Measurements from ENCODE around the gene SRRM4.

GRCh38 chr12:119122751-119123150 lies 141.4 kb downstream of the SRRM4 start:
- TF ChIP-seq POLR2A (IDR thresholded peaks at IDR 0.05; ENCODE audit: extremely low read depth, insufficient read length) = no peak
- TF ChIP-seq, protein P1, sequence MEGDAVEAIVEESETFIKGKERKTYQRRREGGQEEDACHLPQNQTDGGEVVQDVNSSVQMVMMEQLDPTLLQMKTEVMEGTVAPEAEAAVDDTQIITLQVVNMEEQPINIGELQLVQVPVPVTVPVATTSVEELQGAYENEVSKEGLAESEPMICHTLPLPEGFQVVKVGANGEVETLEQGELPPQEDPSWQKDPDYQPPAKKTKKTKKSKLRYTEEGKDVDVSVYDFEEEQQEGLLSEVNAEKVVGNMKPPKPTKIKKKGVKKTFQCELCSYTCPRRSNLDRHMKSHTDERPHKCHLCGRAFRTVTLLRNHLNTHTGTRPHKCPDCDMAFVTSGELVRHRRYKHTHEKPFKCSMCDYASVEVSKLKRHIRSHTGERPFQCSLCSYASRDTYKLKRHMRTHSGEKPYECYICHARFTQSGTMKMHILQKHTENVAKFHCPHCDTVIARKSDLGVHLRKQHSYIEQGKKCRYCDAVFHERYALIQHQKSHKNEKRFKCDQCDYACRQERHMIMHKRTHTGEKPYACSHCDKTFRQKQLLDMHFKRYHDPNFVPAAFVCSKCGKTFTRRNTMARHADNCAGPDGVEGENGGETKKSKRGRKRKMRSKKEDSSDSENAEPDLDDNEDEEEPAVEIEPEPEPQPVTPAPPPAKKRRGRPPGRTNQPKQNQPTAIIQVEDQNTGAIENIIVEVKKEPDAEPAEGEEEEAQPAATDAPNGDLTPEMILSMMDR (IDR thresholded peaks at IDR 0.05; ENCODE audit: low read depth, low read length) = no peak

Data from NB4 (cell line).